ENCODE data around the gene UBE2D1.

UBE2D1 gene

GRCh38 chr10:58335306-58336005, 650 bp downstream of the UBE2D1 start:
- DNase-seq (ENCODE audit: low read depth, low spot score), result peak; percentile 33
- H3K27ac ChIP-seq, result peak overlapping the region; percentile 54

GRCh38 chr10:58336242-58336641, 1.4 kb downstream of the UBE2D1 start:
- DNase-seq (ENCODE audit: low read depth, low spot score), result no peak

GRCh38 chr10:58341422-58341821, 6.6 kb downstream of the UBE2D1 start:
- H3K27ac ChIP-seq, result no peak overlapping the region
- no peak for DNase-seq (ENCODE audit: low read depth, low spot score)

More at GRCh38 chr10:58336242-58336641, 1.4 kb downstream of the UBE2D1 start:
- no peak overlapping the region for H3K27ac ChIP-seq

- no peak for DNase-seq (ENCODE audit: low read depth, low spot score)
- H3K27ac ChIP-seq, result no peak overlapping the region
These were observed 7.1 kb downstream of the UBE2D1 start for GRCh38 chr10:58341947-58342346.

GRCh38 chr10:58347967-58348366, 13.2 kb downstream of the UBE2D1 start:
- no peak for DNase-seq (ENCODE audit: low read depth, low spot score)
- H3K27ac ChIP-seq, result no peak overlapping the region

GRCh38 chr10:58348571-58349033, 13.8 kb downstream of the UBE2D1 start:
- DNase-seq (ENCODE audit: low read depth, low spot score), result no peak
- H3K27ac ChIP-seq, result no peak overlapping the region

- no peak for DNase-seq (ENCODE audit: low read depth, low spot score)
- H3K27ac ChIP-seq, result no peak overlapping the region
These were observed 15.2 kb downstream of the UBE2D1 start for GRCh38 chr10:58350023-58350422.

- no peak overlapping the region for H3K27ac ChIP-seq
- DNase-seq (ENCODE audit: low read depth, low spot score), result no peak
These were observed 16.0 kb downstream of the UBE2D1 start for GRCh38 chr10:58350619-58351323.

- no peak for DNase-seq (ENCODE audit: low read depth, low spot score)
- no peak overlapping the region for H3K27ac ChIP-seq
These were observed 17.1 kb downstream of the UBE2D1 start for GRCh38 chr10:58351616-58352578.

- DNase-seq (ENCODE audit: low read depth, low spot score), result no peak
- no peak overlapping the region for H3K27ac ChIP-seq
These were observed 18.3 kb downstream of the UBE2D1 start for GRCh38 chr10:58352956-58353610.

- H3K27ac ChIP-seq, result no peak overlapping the region
- DNase-seq (ENCODE audit: low read depth, low spot score), result no peak
These were observed 21.9 kb downstream of the UBE2D1 start for GRCh38 chr10:58356756-58357155.

- no peak overlapping the region for H3K27ac ChIP-seq
These were observed 23.6 kb downstream of the UBE2D1 start for GRCh38 chr10:58358314-58358933.

GRCh38 chr10:58358947-58359346, 24.1 kb downstream of the UBE2D1 start:
- H3K27ac ChIP-seq, result no peak overlapping the region
- no peak for DNase-seq (ENCODE audit: low read depth, low spot score)

More at GRCh38 chr10:58358314-58358933, 23.6 kb downstream of the UBE2D1 start:
- DNase-seq (ENCODE audit: low read depth, low spot score), result no peak

GRCh38 chr10:58359541-58359940, 24.7 kb downstream of the UBE2D1 start:
- DNase-seq (ENCODE audit: low read depth, low spot score), result no peak
- H3K27ac ChIP-seq, result no peak overlapping the region

GRCh38 chr10:58360412-58361004, 25.7 kb downstream of the UBE2D1 start:
- no peak for DNase-seq (ENCODE audit: low read depth, low spot score)
- no peak overlapping the region for H3K27ac ChIP-seq

- no peak overlapping the region for H3K27ac ChIP-seq
- DNase-seq (ENCODE audit: low read depth, low spot score), result no peak
These were observed 26.5 kb downstream of the UBE2D1 start for GRCh38 chr10:58361353-58361752.

GRCh38 chr10:58362027-58362789, 27.4 kb downstream of the UBE2D1 start:
- H3K27ac ChIP-seq, result no peak overlapping the region
- DNase-seq (ENCODE audit: low read depth, low spot score), result no peak

- DNase-seq (ENCODE audit: low read depth, low spot score), result no peak
- H3K27ac ChIP-seq, result no peak overlapping the region
These were observed 32.3 kb downstream of the UBE2D1 start for GRCh38 chr10:58367069-58367468.

Measured in epithelial cell of prostate (primary cell).